Measurements from ENCODE around the gene KBTBD12.

GRCh38 chr3:127997016-127997415 is 82.0 kb downstream of the KBTBD12 start:
- TF ChIP-seq CTCF (IDR thresholded peaks at IDR 0.05): no peak
- no peak for TF ChIP-seq POLR2AphosphoS5 (IDR thresholded peaks at IDR 0.05)
